Thyroid gland (tissue), 4 donors: Measurements from ENCODE around the gene TFB1M.

Source experiments
- CTCF ChIP-seq, 6 experiments: fragments of 200-600 bp in 3 of 6; fragments of 450-650 bp in 3 of 6; sonication (generic) in 3 of 6; IDR thresholded peaks; one replicate each; pipeline ENCODE4 v1.5.1; 2016 to 2019; ENCODE audit warnings: antibody characterized with exemption in 6 of 6, mild to moderate bottlenecking in 2 of 6, inconsistent platforms in 1 of 6, moderate library complexity in 1 of 6
- POLR2A ChIP-seq, 2 donors: fragments of 450-650 bp; IDR thresholded peaks; one replicate each; pipeline ENCODE4 v1.6.1; 2017; ENCODE audit warnings: antibody characterized with exemption in 2 of 2, mild to moderate bottlenecking in 2 of 2, moderate library complexity in 1 of 2

GRCh38 chr6:155344341-155345006, 30.2 kb upstream of the TFB1M start:
- no peak for TF ChIP-seq CTCF (IDR thresholded peaks at IDR 0.05)
- no peak for TF ChIP-seq POLR2A (IDR thresholded peaks at IDR 0.05)
